Endothelial cell of umbilical vein (primary cell): Measurements from ENCODE around the gene CNNM2.

Source experiments
- CTCF ChIP-seq, 2 donors: IDR thresholded peaks; 1 replicate in 1 of 2; 2 replicates in 1 of 2; pipeline ENCODE4 v1.5.1; 2011; ENCODE audit warnings: low read length in 2 of 2, mild to moderate bottlenecking in 2 of 2, moderate library complexity in 2 of 2, control low read depth in 1 of 2, inconsistent platforms in 1 of 2, low read depth in 1 of 2; ENCODE audit not compliant: insufficient read depth in 1 of 2; ENCODE audit errors: extremely low read depth in 1 of 2
- EZH2 ChIP-seq: IDR thresholded peaks from 2 replicates; pipeline ENCODE4 v1.6.1; 2012; ENCODE audit warnings: borderline replicate concordance, low read depth, mild to moderate bottlenecking, moderate library complexity, low read length, inconsistent platforms; ENCODE audit not compliant: severe bottlenecking
- FOS ChIP-seq: IDR thresholded peaks from 2 replicates; pipeline ENCODE4 v1.6.1; 2011; ENCODE audit warnings: mild to moderate bottlenecking, low read length, moderate library complexity, borderline replicate concordance; ENCODE audit not compliant: insufficient read depth
- POLR2A ChIP-seq: IDR thresholded peaks from 2 replicates; pipeline ENCODE4 v1.6.1; 2012; ENCODE audit warnings: low read depth, mild to moderate bottlenecking, control low read depth, low read length

GRCh38 chr10:103038570-103038969 is 120.5 kb downstream of the CNNM2 start:
- TF ChIP-seq POLR2A (no peak), FOS (no peak), CTCF (IDR thresholded peaks at IDR 0.05; ENCODE audit: extremely low read depth in 1 of 2, insufficient read depth in 1 of 2, low read depth in 1 of 2, low read length in 2 of 2) (no peak), EZH2 (no peak)
